ENCODE results near the gene DLG1. TPM values are rescaled to one million over a fixed set of nuclear protein-coding genes. Genes with fewer than 3 reads are reported as not detected.
A peak's percentile ranks its signal among the peaks of the same experiment; 100 is the strongest.

Gene DLG1
- total RNA-seq, 1 experiment from 2014 or later = 75.1 TPM

DNA sequence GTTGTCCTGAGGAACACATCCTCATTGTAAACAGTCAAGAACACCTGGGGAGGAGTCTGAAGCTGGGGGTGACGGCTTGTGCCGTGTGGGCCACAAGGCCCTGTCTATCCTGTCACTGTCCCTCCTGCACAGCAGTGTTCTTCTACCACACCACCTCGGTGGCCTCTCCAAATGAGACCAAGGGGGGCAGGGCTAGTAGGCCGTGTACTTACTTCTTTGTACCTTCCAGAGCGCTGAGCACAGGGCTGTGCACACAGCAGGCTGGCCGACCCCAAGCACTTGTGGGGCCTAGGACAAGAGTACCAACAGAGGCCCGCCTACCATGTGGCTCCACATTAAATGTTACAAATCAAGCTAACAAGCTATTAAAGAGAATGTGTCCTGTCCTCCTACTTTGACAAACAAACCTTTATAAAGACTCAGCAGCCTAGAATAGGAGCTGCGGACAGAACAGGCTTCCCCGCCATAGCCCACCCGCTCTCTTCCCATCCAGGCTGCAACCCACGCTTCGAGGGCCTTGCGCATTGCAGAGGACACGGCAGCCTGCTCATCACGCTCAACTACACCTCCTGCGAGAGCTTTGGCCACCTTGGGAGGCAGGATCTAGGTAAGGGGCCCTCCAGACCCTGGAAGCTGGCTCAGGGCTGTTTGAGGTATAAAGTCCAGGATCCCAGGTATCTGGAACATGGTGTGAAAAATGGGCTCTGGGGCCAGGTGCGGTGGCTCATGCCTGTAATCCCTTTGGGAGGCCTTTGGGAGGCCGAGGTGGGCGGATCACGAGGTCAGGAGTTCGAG, 299.2 kb downstream of the DLG1 start:
- no peaks in the 10 kb centered on the region for H3K36me3 ChIP-seq
- no peaks in the 10 kb centered on the region for H3K9me3 ChIP-seq (replicated peaks)
- no peak overlapping the region for H3K27ac ChIP-seq
- peaks cover 21% of the 10 kb centered on the region for H3K4me1 ChIP-seq
- no peaks in the 10 kb centered on the region for H3K27me3 ChIP-seq
- no peak for DNase-seq
- no peak overlapping the region for H3K4me3 ChIP-seq

DNA sequence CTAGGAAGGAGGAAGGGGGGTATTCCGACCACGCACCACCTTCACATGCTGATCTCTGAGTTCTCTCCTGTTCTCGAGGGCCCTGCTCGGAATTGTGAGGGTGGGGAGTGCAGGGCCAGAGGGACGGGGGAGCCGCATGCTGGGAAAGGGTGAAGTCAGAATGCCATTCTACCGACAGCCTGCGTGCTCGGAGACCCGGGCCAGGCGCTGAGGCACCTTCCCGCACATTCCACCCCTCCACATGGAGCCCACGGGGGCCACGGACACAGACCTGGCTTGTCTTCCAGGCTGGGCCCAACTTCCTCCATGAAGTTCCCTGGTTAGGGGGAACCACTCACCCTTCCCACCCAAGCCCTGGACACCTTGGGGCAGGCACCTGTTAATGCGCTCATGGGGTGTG, 301.1 kb downstream of the DLG1 start:
- Histone ChIP-seq H3K27me3 (no peaks in the 10 kb centered on the region), H3K36me3 (no peaks in the 10 kb centered on the region), H3K4me3 (no peak overlapping the region), H3K4me1 (peaks cover 21% of the 10 kb centered on the region), H3K9me3 (replicated peaks) (no peaks in the 10 kb centered on the region), H3K27ac (peak overlapping the region; percentile 56)
- DNase-seq = no peak

DNA sequence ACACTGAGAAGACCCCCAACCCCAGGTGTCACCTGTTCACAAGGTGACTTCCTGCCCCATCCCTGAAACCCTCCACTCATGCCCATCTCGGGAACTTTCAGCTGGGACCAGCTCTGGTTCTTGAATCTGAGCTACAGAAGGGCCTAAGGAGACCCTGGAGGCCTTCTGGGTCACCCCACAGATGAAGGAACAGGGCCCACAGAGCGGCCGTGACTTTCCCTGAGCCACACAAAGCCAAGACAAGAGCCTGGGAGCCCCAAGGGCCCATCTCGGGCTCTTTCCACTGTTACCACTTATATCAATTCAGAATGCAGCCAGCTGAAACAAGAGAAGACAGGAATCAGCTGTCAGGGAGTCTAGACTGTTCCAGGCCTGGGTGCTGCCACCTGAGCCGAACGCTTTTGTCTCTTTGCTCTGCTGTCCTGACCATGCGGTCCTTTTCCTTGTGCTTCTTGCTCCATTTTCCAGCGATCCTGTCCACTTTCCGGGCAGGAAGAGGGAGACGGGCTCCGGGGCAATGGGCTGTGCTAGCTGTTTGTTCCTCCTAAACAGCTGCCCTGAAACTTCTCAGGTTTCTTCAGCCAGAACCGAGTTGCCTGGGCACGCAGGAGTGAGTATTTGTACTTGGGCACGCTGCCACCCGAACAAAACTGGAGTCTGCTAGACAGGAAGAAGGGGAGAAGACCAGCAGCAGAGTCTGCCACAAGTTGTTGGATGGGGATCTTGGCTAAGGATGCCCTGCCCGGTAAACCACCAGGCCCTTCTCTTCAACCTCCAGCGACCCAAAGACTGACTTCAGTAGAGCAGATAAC, 301.8 kb downstream of the DLG1 start:
- no peaks in the 10 kb centered on the region for H3K36me3 ChIP-seq
- H3K4me1 ChIP-seq = peaks cover 21% of the 10 kb centered on the region
- H3K27me3 ChIP-seq = no peaks in the 10 kb centered on the region
- DNase-seq = peak; percentile 64 to 74
- no peaks in the 10 kb centered on the region for H3K9me3 ChIP-seq (replicated peaks)
- H3K4me3 ChIP-seq = no peak overlapping the region
- peak overlapping the region; percentile 56 for H3K27ac ChIP-seq

DNA sequence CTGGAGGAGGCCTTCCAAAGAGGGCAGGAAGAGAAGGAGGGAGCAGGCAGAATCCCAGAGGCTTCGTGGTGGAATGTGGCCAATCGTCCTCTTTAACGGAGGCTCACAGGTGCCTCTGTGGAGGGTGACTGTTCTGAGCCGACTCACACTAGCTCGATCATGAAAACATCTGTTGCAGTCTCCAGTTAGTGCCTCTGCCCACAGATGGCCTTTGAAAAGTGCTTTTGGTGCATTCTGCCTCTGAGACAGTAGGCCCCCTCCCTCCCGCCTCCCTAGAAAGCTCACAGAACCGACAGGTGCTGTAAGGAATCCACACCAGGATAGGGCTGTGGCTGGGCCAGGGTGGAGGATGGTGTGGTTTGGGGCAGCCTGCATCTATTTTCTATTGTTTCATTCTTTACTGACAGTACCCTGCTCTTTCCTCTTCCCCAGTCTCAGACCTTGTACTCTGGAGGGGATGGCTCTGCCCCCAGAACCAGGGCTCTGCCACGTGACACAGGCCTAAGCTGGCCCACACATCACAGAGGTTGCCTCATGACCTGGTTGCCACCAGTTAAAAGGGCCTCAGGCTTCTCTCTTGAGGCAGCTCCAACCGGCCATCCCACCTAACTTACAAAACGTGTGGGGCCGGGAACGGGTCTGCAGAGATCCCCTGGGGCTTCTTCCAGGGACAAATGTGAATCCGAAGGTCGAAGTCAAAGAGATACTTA, 302.6 kb downstream of the DLG1 start:
- H3K27me3 ChIP-seq = no peaks in the 10 kb centered on the region
- H3K4me3 ChIP-seq = no peak overlapping the region
- no peaks in the 10 kb centered on the region for H3K9me3 ChIP-seq (replicated peaks)
- no peaks in the 10 kb centered on the region for H3K36me3 ChIP-seq
- peak overlapping the region; percentile 56 for H3K27ac ChIP-seq
- peaks cover 21% of the 10 kb centered on the region for H3K4me1 ChIP-seq
- peak; percentile 87 to 92 for DNase-seq

DNA sequence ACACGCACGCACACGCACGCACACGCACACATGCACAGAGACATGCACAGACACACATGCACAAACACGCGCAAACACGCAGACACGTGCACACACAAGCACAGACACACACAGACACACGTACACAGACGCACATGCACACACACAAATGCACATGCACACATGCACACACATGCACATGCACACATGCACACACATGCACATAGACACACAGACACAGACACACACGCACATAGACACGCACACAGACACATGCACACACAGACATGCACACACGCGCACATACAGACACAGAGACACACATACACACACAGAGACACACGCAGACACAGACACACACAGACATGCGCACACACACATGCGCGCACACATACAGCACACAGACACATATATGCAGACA, 303.4 kb downstream of the DLG1 start:
- Histone ChIP-seq H3K4me3 (no peak overlapping the region), H3K27me3 (no peaks in the 10 kb centered on the region), H3K27ac (no peak overlapping the region), H3K36me3 (no peaks in the 10 kb centered on the region), H3K4me1 (peaks cover 21% of the 10 kb centered on the region), H3K9me3 (replicated peaks) (no peaks in the 10 kb centered on the region)
- no peak for DNase-seq

DNA sequence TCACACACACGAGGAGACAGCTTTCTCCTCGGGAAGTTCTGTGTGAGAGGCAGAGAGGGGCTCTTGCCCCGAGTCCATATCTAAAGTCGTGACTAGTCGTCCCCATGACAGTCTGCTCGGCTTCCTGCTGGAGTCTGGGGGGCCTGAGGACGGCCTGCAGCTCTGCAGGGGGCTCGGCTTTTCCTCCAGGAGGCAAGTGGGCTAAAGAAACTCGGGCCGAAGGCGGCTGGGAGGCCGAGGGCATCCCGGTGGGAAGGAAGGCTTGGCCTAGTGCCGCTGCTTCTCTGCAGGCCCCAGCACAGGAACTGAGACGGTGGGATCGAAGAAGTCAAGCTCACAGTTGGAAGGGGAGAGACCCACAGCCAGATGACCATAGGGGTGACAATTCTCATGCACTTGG, 304.4 kb downstream of the DLG1 start:
- no peak for DNase-seq
- Histone ChIP-seq H3K27ac (no peak overlapping the region), H3K36me3 (no peaks in the 10 kb centered on the region), H3K4me1 (peaks cover 21% of the 10 kb centered on the region), H3K9me3 (replicated peaks) (no peaks in the 10 kb centered on the region), H3K27me3 (no peaks in the 10 kb centered on the region), H3K4me3 (no peak overlapping the region)

Data from SJCRH30 (cell line).